Neutrophil (primary cell): ENCODE results near the gene PRKCE.
A peak's percentile ranks its signal among the peaks of the same experiment; 100 is the strongest.

Experiments
- H3K27ac ChIP-seq: fragments of 200-600 bp; sonication (generic); 2 replicates; pipeline ENCODE4 v1.5.1; 2016; ENCODE audit warnings: mild to moderate bottlenecking, moderate library complexity
- H3K27me3 ChIP-seq: fragments of 200-600 bp; sonication (generic); 2 replicates; pipeline ENCODE4 v1.6.0; 2016; ENCODE audit warnings: mild to moderate bottlenecking
- H3K36me3 ChIP-seq: fragments of 200-600 bp; sonication (generic); 2 replicates; pipeline ENCODE4 v1.5.1; 2017
- H3K4me1 ChIP-seq, 2 experiments: fragments of 200-600 bp in 1 of 2; sonication (generic) in 1 of 2; 1 replicate in 1 of 2; 2 replicates in 1 of 2; pipeline versions ENCODE4 v1.5.1 to v1.6.1; 2013 to 2016; ENCODE audit warnings: low read depth in 1 of 2, low read length in 1 of 2, mild to moderate bottlenecking in 1 of 2, moderate library complexity in 1 of 2; ENCODE audit not compliant: control insufficient read depth in 1 of 2, insufficient read depth in 1 of 2
- H3K4me3 ChIP-seq, 2 experiments: fragments of 200-600 bp in 1 of 2; sonication (generic) in 1 of 2; 1 replicate in 1 of 2; 2 replicates in 1 of 2; pipeline ENCODE4 v1.5.1; 2013 to 2016; ENCODE audit warnings: low read depth in 1 of 2, low read length in 1 of 2, mild to moderate bottlenecking in 1 of 2, moderate library complexity in 1 of 2
- H3K9me3 ChIP-seq: fragments of 200-600 bp; sonication (generic); 2 replicates; pipeline ENCODE4 v1.5.1; 2016
- CTCF ChIP-seq: fragments of 200-600 bp; sonication (generic); IDR thresholded peaks from 2 replicates; pipeline ENCODE4 v1.5.1; 2016; ENCODE audit warnings: antibody characterized with exemption

The PRKCE gene

GRCh38 chr2:45649462-45649857, 2.0 kb upstream of the PRKCE start:
- Histone ChIP-seq H3K27ac (peak overlapping the region; percentile 90), H3K9me3 (no peaks in the 10 kb centered on the region), H3K36me3 (no peaks in the 10 kb centered on the region), H3K27me3 (peaks cover 35% of the 10 kb centered on the region), H3K4me1 (peaks cover 16 to 24% of the 10 kb centered on the region in 2 experiments), H3K4me3 (peak overlapping the region; percentile 89 to 95)
- no peak for TF ChIP-seq CTCF

DNA sequence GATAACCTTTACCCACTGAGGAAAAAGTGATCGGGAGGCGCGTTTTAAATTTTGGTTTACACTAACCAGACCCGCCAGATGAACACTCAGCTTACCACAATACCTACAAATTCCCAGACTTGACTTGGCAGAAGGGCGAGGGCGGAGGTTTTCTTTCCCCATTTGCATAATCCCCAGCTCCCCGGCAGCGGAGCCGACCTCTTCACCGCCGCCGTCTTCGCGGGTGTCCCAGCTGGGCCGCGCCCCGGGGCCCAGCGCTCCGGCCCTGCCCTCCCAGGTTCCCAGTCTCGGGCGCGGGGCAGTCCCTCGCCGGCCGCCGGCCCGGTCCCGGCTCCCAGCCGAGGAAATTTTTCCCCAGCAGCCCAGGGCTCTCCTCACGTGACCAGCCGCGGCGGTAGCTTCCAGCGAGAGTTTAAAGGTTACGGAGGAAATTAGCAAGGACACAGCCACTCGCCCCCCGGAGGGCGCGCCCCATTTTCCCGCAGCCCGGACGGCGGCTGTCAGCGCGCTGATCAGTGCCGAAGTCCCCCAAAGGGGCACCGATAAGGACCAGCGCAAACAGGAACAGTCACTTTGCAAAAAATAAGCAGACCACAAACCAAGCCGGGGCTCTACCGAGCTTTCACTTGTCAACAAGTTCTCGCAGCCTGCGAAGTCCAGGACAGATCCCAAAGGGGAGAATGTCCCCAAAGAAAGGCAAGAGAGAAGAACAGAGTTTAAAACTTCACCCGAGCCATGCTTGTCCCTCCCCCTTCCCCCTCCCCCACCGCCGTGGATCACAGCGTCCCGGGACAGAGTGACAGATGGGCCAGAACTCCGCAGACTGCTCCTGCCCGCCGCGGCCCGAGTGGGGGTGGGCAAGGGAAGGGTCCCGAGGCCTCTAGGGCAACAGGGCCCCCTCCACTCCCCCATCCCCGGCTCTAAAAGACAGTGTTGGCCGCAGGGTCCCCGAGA, 1.3 kb upstream of the PRKCE start:
- H3K27ac ChIP-seq: peak overlapping the region; percentile 90
- H3K36me3 ChIP-seq: no peaks in the 10 kb centered on the region
- H3K4me1 ChIP-seq: peaks cover 16 to 24% of the 10 kb centered on the region in 2 experiments
- no peaks in the 10 kb centered on the region for H3K9me3 ChIP-seq
- peak overlapping the region; percentile 89 to 95 for H3K4me3 ChIP-seq
- peaks cover 35% of the 10 kb centered on the region for H3K27me3 ChIP-seq
- no peak for TF ChIP-seq CTCF

- peaks cover 35% of the 10 kb centered on the region for H3K27me3 ChIP-seq
- peaks cover 16 to 24% of the 10 kb centered on the region in 2 experiments for H3K4me1 ChIP-seq
- TF ChIP-seq CTCF: peak; percentile 71
- H3K36me3 ChIP-seq: no peaks in the 10 kb centered on the region
- H3K4me3 ChIP-seq: peak overlapping the region; percentile 89 to 95
- no peaks in the 10 kb centered on the region for H3K9me3 ChIP-seq
- peak overlapping the region; percentile 90 for H3K27ac ChIP-seq
Observed at GRCh38 chr2:45650851-45651414, 542 bp upstream of the PRKCE start.

DNA sequence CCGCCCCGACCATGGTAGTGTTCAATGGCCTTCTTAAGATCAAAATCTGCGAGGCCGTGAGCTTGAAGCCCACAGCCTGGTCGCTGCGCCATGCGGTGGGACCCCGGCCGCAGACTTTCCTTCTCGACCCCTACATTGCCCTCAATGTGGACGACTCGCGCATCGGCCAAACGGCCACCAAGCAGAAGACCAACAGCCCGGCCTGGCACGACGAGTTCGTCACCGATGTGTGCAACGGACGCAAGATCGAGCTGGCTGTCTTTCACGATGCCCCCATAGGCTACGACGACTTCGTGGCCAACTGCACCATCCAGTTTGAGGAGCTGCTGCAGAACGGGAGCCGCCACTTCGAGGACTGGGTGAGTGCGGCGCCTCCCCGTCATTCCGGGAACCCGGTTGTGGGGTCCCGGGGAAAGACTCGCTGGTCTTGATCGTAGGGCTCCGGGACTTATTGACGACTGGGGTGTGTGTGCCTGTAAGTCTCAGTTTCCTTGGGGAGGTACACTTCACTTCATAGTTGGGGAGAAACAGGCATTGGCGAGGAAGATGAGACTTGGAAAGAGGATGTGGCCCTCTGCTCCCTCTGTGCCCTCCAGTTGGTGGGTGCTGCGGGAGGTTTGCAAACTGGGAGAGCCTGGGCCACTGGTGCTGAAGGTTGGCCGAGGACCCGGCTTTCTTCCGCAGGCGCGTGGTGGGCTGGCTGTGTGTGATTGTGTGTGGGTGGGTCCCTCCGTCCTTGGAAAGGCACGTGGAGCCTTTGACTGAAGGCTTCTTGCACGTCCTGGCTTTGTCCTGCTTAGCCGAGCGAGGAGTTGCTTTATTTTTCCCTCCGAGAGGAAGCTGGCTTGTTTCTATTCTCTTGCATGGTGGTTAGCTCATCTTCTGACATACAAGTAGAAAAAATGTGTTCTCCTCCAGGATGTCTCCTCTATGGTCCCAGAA, 886 bp downstream of the PRKCE start:
- H3K4me3 ChIP-seq: peak overlapping the region; percentile 89 to 95
- no peak overlapping the region for H3K27ac ChIP-seq
- H3K9me3 ChIP-seq: no peaks in the 10 kb centered on the region
- peaks cover 35% of the 10 kb centered on the region for H3K27me3 ChIP-seq
- peaks cover 16 to 24% of the 10 kb centered on the region in 2 experiments for H3K4me1 ChIP-seq
- no peaks in the 10 kb centered on the region for H3K36me3 ChIP-seq
- TF ChIP-seq CTCF: no peak
